GM21529 (cell line): ENCODE data around the gene LRRC3.
"Not testable (repeated sequence)": the region's sequence is repeated elsewhere in the genome, so short reads cannot be mapped to it uniquely, and the experiment has no call there.

Experiments used
- ATAC-seq: cut with Tn5 transposase; IDR thresholded peaks from one replicate; pipeline ENCODE4 v1.9.1; 2021; ENCODE audit not compliant: unreplicated experiment

Gene LRRC3

DNA sequence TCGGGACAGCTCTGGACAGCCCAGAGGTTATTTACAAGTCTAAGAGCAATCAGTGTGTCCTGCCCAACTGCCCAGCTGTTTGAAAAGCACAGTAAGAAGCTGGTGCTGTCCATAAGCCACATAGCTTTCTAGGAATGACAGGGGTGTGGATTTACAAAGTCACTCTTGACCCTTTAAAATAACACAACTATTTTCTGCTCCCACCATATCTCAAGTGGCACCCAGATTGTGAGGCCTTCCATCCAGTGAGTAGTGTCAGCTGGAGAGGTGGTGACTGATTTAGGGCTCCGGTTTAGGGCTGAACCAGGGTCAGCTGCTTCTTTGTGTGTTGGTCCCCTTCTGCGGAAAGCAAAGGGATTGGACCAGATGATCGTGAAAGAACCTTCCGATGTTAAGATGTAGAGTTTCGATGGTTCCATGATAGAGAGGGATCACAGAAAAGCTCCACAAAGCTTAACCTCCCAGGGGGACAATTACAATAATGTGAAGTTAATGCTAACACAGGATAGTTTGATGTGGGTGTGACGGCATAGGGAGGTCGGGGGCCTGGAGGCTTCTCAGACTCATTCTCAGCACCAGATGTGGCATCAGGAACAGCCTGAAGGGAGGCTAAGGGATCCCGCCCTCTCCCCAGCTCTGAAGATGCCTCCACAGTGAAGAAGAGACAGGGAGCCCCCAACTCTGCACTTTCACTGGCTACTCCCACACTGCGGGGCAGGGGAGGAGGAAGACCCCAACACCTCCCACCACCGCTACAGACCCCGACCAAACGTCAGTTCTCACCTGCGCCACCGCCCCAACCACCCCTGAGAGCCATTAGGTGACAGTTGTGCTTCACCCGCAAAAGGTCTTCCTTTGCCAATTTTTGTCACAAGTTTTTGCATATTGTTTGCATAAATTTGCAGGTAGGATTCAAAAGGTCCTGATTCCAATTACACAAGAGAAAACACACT lies 40.6 kb downstream of the LRRC3 start:
- no peak for ATAC-seq

DNA sequence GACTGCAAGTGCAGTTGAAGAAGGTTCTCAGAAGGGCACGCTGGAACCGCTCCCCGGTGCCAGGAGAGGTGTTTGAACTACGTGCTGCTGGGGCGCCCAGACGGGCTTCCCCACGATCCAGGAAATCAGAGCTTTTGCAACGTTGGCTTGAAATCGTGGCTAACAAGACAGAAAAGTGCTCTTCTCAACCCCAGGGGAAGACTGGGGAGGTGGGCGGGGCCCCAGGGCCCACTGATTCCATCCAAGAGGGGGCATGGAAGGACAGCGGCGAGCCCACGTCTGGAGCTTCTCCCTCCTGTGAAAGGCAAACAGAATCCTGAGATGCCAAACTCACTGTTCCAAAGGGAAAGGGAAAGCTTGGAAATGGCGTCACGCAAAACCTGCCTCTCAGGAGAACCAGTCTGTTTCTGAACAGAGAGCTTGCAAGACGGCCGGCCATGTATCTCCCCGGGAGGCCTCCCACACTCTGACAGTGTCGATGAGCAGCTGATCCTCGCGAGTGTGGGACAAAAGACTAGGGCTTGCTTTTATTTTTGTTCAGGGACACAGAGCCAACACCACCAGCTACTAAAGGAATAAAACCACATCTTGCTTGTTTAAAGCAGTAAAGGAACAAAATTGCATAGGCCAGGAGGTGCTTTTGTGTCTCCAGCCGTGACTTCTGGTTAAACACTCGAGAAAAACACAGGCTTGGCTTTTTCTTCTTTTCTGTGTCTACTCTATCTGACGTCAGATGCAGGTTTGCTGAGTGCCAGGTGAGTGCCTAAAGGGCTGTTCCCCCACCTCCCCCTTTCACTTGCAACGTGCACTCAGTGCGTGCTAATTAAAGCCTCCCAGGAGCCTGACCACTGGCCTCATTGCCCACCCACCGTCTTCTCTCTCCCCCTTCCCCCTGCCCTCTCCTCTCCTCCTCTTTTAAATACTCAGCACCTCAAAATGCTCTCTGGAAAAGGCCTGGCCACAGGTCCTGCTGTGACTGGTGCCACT lies 41.5 kb downstream of the LRRC3 start:
- no peak for ATAC-seq

DNA sequence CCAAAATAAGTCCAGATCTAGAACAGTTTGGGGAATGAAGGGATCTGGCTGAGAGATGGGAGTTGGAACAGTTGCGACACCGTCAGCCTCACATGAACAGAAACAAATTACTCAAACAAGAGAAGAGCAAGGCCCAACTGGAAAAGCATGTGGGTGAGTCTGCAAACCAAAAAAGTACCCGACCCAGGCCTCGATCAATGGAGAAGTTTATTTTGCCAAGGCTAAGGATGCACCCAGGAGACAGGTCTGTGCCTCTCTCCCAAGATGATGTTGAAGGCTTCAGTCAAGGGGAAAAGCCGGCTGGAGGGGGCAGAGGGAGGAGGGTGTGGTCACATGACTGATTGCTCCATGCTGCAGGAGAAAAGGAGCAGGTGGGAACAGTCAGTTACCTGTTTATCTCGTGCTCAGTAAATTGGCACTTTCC lies 42.4 kb downstream of the LRRC3 start:
- ATAC-seq: no peak

DNA sequence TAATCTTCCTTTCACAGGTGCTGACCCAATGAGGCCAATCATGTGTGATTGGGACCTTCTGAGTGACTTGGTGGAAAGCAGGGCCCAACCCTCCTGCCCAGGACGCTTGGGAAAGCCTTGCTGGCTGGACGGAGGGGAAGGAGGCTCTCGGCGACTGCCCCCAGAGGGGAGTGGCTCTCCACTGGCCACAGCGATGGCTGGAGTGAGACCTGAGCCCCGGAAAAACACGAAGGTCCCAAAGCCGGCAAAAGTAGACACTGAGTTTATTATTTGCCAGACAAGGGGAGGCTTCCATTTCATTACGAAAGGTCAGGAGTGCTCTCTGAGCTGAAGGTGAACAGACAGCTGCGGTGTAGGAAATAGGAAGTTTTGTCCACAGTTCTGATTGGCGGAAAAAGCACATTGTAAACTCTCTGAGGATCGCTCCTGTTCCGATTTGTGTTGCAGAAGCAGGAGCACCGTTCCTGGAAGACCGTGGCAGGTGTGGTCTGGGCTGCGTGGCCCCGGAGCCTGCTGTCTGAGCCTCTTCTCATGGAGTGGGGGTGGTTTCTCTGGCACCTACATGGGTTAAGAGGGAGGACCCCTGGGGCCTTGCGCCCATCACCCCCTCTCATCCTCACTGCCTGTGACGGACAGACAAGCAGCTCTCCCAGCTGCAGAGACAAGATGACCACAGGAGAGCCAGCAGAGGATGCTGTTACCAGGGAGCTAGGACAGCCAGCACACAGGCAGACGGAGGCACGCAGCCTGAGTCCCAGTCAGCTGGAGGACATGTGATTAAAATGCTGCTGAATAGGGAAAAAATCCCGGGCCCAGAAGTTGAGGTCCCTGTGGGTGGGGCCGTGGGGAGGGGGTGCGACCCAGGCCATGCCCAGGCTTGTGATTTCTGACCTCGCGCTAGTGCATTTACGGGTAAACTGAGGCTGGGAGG lies 43.2 kb downstream of the LRRC3 start:
- ATAC-seq: no peak

DNA sequence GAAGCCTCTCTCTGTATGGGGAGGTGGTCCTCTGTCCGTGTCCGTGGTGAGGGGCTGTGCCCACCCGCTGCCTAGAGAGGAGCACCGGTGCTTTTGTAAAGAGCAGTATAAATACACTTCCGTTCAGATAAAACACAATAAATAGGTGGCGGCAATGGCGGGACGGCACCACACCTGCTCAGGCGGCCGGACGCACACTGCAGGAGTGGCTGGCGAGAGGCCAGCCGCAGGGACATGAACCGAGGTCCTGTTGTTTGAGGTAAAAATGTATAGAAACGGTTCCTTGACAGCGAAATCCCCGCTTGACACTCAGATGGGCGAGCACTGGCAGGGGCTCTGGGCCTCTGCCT lies 43.9 kb downstream of the LRRC3 start:
- ATAC-seq: no peak

DNA sequence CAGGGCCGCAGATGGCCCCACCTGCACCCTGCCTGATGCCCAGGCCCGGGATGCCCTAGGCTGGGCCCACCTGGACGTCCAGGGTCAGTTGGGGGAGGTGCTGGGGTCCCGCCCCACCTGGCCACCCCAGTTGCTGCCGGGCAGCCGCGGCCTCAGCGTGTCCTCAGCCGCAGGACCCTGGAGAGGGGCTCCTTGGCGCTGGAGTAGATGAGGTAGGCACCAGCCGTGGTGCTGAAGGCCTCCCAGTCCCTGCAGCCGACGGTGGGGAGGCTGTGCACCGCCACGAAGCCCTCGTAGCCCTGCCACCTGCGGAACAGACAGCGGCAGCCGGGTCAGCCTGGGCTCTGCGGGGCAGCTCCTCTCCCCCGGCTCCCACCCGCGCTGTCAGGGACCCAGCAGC lies 44.3 kb downstream of the LRRC3 start:
- ATAC-seq: no peak

DNA sequence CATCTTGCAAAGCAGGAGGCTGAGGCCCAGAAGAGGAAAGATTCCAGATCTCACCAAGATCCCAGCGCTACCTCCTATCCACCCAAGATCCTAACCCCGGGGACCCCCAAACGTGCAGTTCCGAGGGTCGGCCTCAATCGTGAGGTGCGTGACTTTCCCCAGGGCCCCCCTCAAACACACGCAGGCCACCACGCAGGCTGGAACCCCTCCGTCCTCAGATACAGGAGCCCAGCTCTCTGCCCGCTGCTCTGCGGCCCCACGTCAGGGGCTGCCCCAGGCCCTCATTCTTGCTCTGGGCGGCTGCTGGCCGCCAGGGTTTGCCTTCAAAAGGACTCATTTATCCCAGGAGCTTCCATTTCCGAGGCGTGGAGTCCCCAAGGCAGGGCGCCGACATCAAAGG lies 44.8 kb downstream of the LRRC3 start:
- ATAC-seq: no peak

DNA sequence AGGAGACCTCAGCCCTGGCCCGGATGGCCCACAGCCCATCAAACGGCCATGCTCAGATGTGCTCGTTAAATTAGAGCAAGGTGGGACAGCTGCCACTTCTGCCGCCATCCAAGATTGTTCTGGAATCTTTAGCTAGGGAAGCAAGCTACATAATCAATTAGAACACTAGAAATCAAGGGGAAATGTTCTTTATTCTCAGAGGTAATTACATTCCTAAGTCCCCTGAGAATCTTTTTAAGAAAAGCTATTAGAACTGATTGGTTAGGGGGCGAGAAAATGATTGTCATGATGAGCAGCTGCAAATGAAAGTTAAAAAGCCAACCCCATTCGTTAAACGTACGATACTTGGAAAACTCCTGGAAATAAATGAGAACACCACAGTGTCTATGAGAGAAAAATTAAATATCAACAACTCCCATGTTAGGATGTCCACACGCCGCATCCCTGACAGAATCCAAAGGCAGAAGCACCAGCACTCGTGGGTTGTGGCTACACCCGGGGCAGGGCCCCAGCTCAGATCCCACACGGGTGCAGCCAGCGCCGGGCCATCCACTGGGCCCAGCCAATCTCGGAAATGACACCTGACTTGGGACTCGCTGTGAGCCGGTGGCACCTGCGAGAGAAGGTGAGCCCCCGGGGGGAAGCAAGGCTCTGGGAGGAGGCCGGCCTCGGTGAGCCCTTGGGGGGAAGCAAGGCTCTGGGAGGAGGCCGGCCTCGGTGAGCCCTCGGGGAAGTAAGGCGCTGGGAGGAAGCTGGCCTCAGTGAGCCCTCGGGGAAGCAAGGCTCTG lies 47.1 kb downstream of the LRRC3 start:
- ATAC-seq: no peak

DNA sequence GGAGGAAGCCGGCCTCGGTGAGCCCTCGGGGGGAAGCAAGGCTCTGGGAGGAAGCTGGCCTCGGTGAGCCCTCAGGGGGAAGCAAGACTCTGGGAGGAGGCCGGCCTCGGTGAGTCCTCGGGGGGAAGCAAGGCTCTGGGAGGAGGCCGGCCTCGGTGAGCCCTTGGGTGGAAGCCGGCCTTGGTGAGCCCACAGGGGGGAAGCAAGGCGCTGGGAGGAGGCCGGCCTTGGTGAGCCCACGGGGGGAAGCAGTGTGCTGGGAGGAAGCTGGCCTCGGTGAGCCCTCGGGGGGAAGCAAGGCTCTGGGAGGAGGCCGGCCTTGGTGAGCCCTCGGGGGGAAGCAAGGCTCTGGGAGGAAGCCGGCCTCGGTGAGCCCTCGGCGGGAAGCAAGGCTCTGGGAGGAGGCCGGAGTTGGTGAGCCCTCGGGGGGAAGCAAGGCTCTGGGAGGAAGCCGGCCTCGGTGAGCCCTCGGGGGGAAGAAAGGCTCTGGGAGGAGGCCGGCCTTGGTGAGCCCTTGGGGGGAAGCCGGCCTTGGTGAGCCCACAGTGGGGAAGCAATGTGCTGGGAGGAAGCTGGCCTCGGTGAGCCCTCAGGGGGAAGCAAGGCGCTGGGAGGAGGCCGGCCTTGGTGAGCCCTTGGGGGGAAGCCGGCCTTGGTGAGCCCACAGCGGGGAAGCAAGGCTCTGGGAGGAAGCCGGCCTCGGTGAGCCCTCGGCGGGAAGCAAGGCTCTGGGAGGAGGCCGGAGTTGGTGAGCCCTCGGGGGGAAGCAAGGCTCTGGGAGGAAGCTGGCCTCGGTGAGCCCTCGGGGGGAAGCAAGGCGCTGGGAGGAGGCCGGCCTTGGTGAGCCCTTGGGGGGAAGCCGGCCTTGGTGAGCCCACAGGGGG lies 47.9 kb downstream of the LRRC3 start:
- not testable (repeated sequence) for ATAC-seq

DNA sequence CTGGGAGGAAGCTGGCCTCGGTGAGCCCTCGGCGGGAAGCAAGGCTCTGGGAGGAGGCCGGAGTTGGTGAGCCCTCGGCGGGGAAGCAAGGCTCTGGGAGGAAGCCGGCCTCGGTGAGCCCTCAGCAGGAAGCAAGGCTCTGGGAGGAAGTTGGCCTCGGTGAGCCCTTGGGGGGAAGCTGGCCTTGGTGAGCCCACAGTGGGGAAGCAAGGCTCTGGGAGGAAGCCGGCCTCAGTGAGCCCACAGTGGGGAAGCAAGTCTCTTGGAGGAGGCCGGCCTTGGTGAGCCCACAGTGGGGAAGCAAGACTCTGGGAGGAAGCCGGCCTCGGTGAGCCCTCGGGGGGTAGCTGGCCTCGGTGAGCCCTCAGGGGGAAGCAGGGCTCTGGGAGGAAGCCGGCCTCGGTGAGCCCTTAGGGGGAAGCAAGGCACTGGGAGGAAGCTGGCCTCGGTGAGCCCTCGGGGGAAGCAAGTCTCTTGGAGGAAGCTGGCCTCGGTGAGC lies 48.6 kb downstream of the LRRC3 start:
- ATAC-seq: no peak

DNA sequence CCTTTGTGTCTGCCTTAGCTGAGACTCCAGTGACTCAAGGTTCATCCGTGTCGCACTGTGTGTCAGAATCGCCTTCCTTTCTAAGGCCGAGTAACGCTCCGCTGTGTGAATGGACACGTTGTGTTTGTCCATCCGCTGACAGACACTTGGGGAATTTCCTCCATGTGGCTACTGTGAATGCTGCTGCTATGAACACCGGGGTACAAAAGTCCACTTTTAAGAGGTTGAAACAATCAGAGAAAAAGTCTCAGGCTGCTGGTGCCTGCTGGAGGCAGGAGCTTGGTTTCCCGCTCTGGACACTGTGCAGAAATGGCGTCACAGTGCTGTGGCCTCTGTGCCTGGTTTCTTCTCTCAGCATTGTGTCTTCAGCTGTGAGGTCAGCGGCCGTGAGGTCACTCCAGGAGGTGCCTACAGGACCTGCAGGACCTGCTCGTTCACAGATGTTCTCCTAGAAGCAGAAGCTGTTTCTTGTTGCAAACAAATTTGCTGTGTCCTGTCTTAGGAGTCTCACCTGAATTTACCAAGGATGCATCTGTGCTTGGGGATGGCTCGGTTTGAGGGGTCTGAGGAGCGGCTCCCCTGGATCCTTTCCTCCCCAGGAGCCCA lies 50.5 kb downstream of the LRRC3 start:
- ATAC-seq: no peak

DNA sequence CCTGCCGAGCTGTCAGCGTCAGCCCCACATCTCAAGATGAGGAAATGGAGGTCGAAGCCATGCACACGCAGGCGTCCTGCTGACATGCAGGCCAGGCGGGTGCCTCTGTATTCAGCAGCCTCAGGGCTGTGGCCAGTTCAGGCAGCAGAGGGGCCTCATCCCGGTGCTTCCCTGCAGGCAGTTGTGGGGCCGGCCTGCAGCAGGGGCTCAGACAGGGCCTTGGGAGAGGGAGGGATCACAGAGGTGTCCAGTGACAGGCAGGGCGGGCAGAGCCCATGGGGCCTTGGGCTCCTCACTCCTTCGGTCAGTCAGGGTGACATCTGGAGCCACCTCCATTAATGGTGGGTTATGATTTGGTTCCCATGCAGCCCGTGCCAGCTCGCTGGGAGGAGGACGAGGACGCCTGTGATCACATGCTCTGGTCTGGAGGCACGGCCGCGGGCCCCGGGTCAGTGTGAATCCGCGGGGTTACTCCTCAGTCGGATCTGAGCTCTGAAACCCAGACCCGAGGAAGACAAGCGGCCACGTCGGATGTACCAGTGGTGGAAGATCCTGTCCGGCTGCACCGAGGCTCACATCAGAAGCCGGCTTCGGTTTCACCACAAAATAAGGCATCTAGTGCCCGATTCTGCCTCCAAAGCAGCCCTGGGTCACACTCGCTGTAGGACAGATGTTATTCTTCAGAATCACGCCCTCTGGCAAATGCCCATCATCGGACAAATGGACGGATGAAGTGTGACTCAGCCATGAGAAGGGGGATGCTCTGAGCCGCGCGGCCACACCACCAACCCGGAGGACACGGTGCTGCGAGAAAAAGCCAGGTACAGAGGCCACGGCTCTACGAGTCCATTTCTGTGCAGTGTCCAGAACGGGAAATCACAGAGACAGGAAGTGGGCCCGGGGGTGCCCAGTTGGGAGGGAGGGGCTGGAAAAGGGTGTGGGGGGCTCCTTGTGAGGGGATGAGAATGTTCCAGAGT lies 51.3 kb downstream of the LRRC3 start:
- no peak for ATAC-seq

DNA sequence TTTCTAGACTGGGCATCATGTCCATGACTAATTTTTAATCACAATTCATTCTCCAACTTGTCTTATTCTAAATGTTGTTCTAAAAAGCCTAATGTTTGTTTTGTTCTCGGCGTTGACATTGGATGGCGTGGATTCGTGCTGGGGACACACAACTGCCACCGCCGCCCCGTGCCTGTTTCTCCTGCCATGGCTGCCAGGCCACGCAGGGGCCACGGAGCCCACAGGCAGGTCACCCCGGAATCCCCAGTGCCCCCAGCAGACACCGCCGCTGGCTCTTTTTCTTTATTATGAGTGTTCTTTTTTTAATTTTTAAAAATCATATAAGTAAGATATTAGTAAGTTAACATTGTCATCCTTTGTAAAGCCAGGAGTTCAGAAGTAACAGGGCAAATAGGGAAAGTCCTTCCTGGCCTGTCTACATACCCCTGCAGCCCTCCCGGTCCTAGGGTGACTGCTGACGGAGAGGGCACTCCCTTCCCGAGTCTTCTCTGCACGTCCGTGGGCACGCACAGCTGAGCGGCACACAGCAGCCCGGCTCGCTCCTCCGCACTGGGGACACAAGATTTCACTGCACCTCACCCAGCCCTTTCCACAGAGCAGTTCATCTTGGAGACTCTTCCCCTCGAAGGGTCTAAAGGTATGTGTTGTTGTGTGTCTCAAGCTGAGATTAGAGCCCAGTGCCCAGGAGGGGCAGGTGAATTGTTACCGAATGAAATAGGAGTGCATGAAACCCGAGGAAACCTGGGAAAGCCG lies 52.5 kb downstream of the LRRC3 start:
- no peak for ATAC-seq

DNA sequence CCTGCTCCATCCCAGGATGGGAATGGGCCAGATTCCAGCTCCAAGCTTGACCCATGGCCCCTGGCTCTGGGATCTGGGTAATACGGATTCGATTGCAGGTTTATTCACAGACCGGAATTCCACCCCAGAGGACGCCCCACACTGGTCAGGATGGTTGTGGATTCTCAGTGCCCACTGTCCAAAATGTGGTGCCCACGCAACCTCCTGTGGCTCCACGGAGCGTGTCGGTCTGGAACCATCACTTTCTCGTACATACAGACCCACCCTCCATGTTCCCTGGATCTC lies 53.1 kb downstream of the LRRC3 start:
- no peak for ATAC-seq

DNA sequence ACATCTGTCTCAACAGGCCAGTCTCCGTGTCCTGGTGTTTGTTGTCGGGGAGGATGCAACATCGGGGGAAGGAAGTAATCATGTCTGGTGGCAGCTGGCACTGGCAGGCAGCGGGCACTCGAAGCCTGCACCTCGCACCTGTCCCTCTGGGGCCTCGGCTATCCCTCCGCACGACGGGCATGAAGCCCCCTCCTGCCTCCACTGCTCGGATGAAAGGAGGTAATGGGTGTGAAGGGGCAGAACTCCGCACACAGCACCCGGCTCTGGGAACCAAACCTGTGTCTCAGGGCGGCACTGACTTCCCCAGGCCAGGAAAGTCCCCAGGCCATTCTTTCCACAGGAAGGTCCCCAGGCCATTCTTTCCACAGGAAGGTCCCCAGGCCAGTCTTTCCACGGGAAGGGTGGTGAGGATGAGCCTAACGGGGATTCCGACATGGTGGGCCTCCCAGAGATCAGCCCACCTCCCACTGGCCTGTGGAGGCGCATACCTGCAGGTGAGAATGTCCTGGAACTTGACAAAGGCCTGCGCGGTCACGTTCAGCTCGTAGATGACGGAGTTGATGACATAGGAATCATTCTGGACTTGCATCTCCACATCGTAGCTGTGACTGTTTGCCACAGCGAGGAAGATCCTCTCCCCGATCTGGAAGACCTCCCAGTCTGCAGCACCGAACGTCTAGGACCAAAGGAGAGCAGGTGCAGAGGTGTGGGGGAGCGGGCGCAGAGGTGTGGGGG lies 53.6 kb downstream of the LRRC3 start:
- no peak for ATAC-seq

DNA sequence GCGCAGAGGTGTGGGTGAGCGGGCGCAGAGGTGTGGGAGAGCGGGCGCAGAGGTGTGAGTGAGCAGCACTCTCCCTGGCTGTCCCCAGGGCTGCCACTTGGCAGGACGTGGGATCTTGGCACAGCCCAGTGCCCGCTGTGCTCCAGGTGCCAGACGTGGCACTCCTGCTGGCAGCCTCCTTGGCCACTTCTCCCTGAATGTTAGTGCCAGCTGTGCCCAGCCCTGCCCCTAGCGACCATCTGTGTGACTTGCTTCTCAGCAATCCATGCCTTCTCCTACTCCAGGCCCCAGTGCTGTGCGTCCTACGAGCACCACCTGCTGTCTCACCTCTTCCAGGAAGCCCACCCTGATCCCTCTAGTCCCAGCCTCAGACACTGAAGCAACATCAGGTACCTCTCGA lies 54.2 kb downstream of the LRRC3 start:
- ATAC-seq: no peak
